Measurements from ENCODE around the gene DUS1L.

The DUS1L gene

GRCh38 chr17:82010575-82011525 is 54.8 kb downstream of the DUS1L start:
- DNase-seq: no peak

GRCh38 chr17:82009413-82009812 is 56.2 kb downstream of the DUS1L start:
- DNase-seq: no peak

GRCh38 chr17:82008941-82009405 is 56.6 kb downstream of the DUS1L start:
- DNase-seq: no peak

- DNase-seq: no peak
Observed at GRCh38 chr17:82008258-82008940, 57.2 kb downstream of the DUS1L start.

Data from activated CD4-positive, alpha-beta T cell treated with anti-CD3 and anti-CD28 coated beads, Interleukin-10, Interleukin-2, amounts not matched to agents 100 ng/mL and 50 ng/mL, durations not matched to agents 16 hours and 8 hours (primary cell).